Endodermal cell (in vitro differentiated cells): ENCODE results near the gene EXOC1L. TPM values are rescaled to one million over a fixed set of nuclear protein-coding genes. Genes with fewer than 3 reads are reported as not detected.

Experiments used
- DNase-seq: peaks from one replicate; pipeline ENCODE4 v3.0.0-alpha.2; 2017
- H3K27ac ChIP-seq: 2 replicates; pipeline ENCODE4 v1.5.1; 2013; ENCODE audit warnings: mild to moderate bottlenecking, low read depth, low read length, moderate library complexity
- H3K27me3 ChIP-seq: 2 replicates; pipeline ENCODE4 v1.6.1; 2013; ENCODE audit warnings: mild to moderate bottlenecking, low read length, moderate library complexity; ENCODE audit not compliant: insufficient read depth, control insufficient read depth, poor library complexity, severe bottlenecking
- H3K36me3 ChIP-seq: 2 replicates; pipeline ENCODE4 v1.7.0; 2013; ENCODE audit warnings: mild to moderate bottlenecking, low read length, moderate library complexity; ENCODE audit not compliant: control insufficient read depth, insufficient read depth
- H3K4me1 ChIP-seq: one replicate; pipeline ENCODE4 v1.7.0; 2013; ENCODE audit warnings: low read length; ENCODE audit not compliant: control insufficient read depth, insufficient read depth
- H3K4me3 ChIP-seq: 2 replicates; pipeline ENCODE4 v1.5.1; 2013; ENCODE audit warnings: mild to moderate bottlenecking, low read length, moderate library complexity
- H3K9ac ChIP-seq: 2 replicates; pipeline ENCODE4 v1.6.1; 2013; ENCODE audit warnings: mild to moderate bottlenecking, low read length, moderate library complexity; ENCODE audit not compliant: poor library complexity, severe bottlenecking; ENCODE audit errors: extremely low read depth
- H3K9me3 ChIP-seq: 2 replicates; pipeline ENCODE4 v1.6.1; 2013; ENCODE audit warnings: mild to moderate bottlenecking, low read length, moderate library complexity; ENCODE audit not compliant: control insufficient read depth
- H3K27ac Mint-ChIP-seq: 2 replicates; pipeline ENCODE4 v1.8.0; 2020; ENCODE audit warnings: mixed read lengths
- H3K27me3 Mint-ChIP-seq: 2 replicates; pipeline ENCODE4 v1.8.0; 2021; ENCODE audit warnings: mild to moderate bottlenecking, mixed read lengths; ENCODE audit not compliant: insufficient read depth
- H3K36me3 Mint-ChIP-seq: 2 replicates; pipeline ENCODE4 v1.8.0; 2020; ENCODE audit warnings: low read depth, mixed read lengths
- H3K4me1 Mint-ChIP-seq: 2 replicates; pipeline ENCODE4 v1.8.0; 2020; ENCODE audit warnings: mixed read lengths
- H3K4me3 Mint-ChIP-seq: 2 replicates; pipeline ENCODE4 v1.8.0; 2020; ENCODE audit warnings: mild to moderate bottlenecking, moderate library complexity, mixed read lengths
- H3K9me3 Mint-ChIP-seq: 2 replicates; pipeline ENCODE4 v1.8.0; 2020; ENCODE audit warnings: mild to moderate bottlenecking, mixed read lengths
- CTCF ChIP-seq: fragments of 200-600 bp; sonication (generic); conservative IDR thresholded peaks from 2 replicates; pipeline ENCODE4 v1.5.0; 2021; ENCODE audit warnings: antibody characterized with exemption, mild to moderate bottlenecking
- WGBS, 2 experiments: methylation state at CpG; one replicate each; pipeline versions ENCODE4 v1.1.5 to v1.1.7; 2013; ENCODE audit warnings: missing lambda C conversion rate in 2 of 2, mixed read lengths in 1 of 2; ENCODE audit not compliant: insufficient coverage in 1 of 2, insufficient read length in 1 of 2; 5-methylcytosine and 5-hydroxymethylcytosine counted together
- total RNA-seq, 2 donors: library from RNA; stranded (reverse); fragmentation: NEBNext Ultra II Directional in 1 of 2; extraction: Animal tissue kit (Norgen Biotek cat#: 25700) in 1 of 2; gene quantifications; 2 replicates in 1 of 2; 3 replicates in 1 of 2; pipeline ENCODE4 v1.2.1, GENCODE V29; 2021

Gene EXOC1L
- total RNA-seq, 2 donors from 2014 or later: not detected

- Mint-ChIP-seq H3K36me3 (no peaks in the 10 kb centered on the region), H3K27ac (no peak overlapping the region), H3K27me3 (peaks cover 3% of the 10 kb centered on the region), H3K4me1 (peaks cover 4% of the 10 kb centered on the region), H3K4me3 (no peak overlapping the region), H3K9me3 (no peaks in the 10 kb centered on the region)
- H3K27ac ChIP-seq: no peak overlapping the region
- no peak overlapping the region for H3K4me3 ChIP-seq
- TF ChIP-seq CTCF: no peak
- DNase-seq: no peak
- H3K27me3 ChIP-seq: no peaks in the 10 kb centered on the region
- no peak overlapping the region for H3K9ac ChIP-seq
- H3K4me1 ChIP-seq: no peaks in the 10 kb centered on the region
- no peaks in the 10 kb centered on the region for H3K36me3 ChIP-seq
- H3K9me3 ChIP-seq: no peaks in the 10 kb centered on the region
- WGBS, 2 experiments: 92% methylated on average over 2 of the region's 2 CpGs; no CpG with 5 or more reads in 1 of the 2 experiments
Measured at GRCh38 chr4:55791666-55792065, 27.9 kb upstream of the EXOC1L start.

DNA sequence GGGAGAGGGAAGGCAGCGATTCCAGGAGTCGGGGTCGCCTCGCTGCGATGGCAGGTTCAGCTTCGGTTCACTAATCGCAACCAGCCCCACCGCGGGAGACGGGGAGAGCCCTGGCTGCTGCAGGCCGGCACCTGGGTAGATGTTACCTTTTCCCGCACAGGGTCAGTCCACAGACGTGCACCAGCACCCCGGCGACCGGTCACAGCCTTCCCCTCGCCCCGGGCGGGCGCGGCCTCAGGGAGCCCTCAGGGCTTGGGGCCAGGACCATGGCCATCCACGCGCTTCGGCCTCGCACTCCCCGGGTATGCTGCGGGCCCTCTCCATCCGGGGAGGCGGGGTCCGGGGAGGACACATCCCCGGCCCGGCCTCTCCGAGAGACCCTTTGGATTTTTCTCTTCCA, 26.1 kb upstream of the EXOC1L start:
- H3K4me3 Mint-ChIP-seq: no peak overlapping the region
- WGBS, 2 experiments: 96 to 97% methylated on average over 24 to 33 of the region's 33 CpGs
- Histone ChIP-seq H3K36me3 (no peaks in the 10 kb centered on the region), H3K9ac (no peak overlapping the region), H3K4me1 (no peaks in the 10 kb centered on the region), H3K27ac (no peak overlapping the region), H3K9me3 (no peaks in the 10 kb centered on the region), H3K27me3 (no peaks in the 10 kb centered on the region), H3K4me3 (no peak overlapping the region)
- peaks cover 4% of the 10 kb centered on the region for H3K4me1 Mint-ChIP-seq
- no peak overlapping the region for H3K27ac Mint-ChIP-seq
- no peak for DNase-seq
- TF ChIP-seq CTCF: no peak
- H3K9me3 Mint-ChIP-seq: no peaks in the 10 kb centered on the region
- H3K36me3 Mint-ChIP-seq: no peaks in the 10 kb centered on the region
- peaks cover 3% of the 10 kb centered on the region for H3K27me3 Mint-ChIP-seq

GRCh38 chr4:55794053-55794452, 25.5 kb upstream of the EXOC1L start:
- H3K36me3 ChIP-seq: no peaks in the 10 kb centered on the region
- Mint-ChIP-seq H3K27ac (no peak overlapping the region), H3K27me3 (peaks cover 3% of the 10 kb centered on the region), H3K4me1 (peaks cover 4% of the 10 kb centered on the region), H3K9me3 (no peaks in the 10 kb centered on the region), H3K4me3 (no peak overlapping the region), H3K36me3 (no peaks in the 10 kb centered on the region)
- TF ChIP-seq CTCF: no peak
- DNase-seq: no peak
- no peak overlapping the region for H3K4me3 ChIP-seq
- no peak overlapping the region for H3K27ac ChIP-seq
- 90 to 91% methylated on average over 13 to 23 of the region's 23 CpGs for WGBS, 2 experiments
- no peak overlapping the region for H3K9ac ChIP-seq
- H3K27me3 ChIP-seq: no peaks in the 10 kb centered on the region
- H3K4me1 ChIP-seq: no peaks in the 10 kb centered on the region
- H3K9me3 ChIP-seq: no peaks in the 10 kb centered on the region
